B cell (primary cell): Measurements from ENCODE around the gene DNAH10. TPM values are rescaled to one million over a fixed set of nuclear protein-coding genes. Genes with fewer than 3 reads are reported as not detected.

Experiments used
- ATAC-seq: fragments of 200-7000 bp; cut with Tn5 transposase; one replicate; pipeline ENCODE4 v1.10.0; 2021; ENCODE audit warnings: low read depth, mild to moderate bottlenecking, moderate number of reproducible peaks, moderate library complexity
- CTCF ChIA-PET: fragments of 350-600 bp; sonication (Branson Sonifier 250); formaldehyde crosslinking; loops from one replicate; lab custom pipeline; 2021; ENCODE audit warnings: antibody characterized with exemption, inconsistent platforms; lab: Charles Lee
- POLR2A ChIA-PET: fragments of 350-600 bp; sonication (Branson Sonifier 250); formaldehyde crosslinking; loops from one replicate; lab custom pipeline; 2021; ENCODE audit warnings: antibody characterized with exemption; lab: Charles Lee
- DNase-seq: peaks from one replicate; pipeline ENCODE4 v3.0.0; 2013
- H2AFZ ChIP-seq: 2 replicates; pipeline ENCODE4 v1.6.1; 2012; ENCODE audit warnings: mild to moderate bottlenecking, low read depth, low read length; ENCODE audit not compliant: insufficient read depth, poor library complexity, severe bottlenecking
- H3K27ac ChIP-seq, 2 donors: 1 replicate in 1 of 2; 2 replicates in 1 of 2; pipeline ENCODE4 v1.5.1; 2012 to 2013; ENCODE audit warnings: low read length in 2 of 2, mild to moderate bottlenecking in 2 of 2, moderate library complexity in 1 of 2
- H3K27me3 ChIP-seq, 4 experiments: fragments of 200-600 bp in 1 of 4; sonication (generic) in 1 of 4; replicated peaks in 1 of 4; 1 replicate in 2 of 4; 2 replicates in 2 of 4; pipeline versions ENCODE4 v1.6.1 to v1.7.0; 2013 to 2016; ENCODE audit warnings: low read length in 3 of 4, mild to moderate bottlenecking in 2 of 4, mixed read lengths in 1 of 4, moderate library complexity in 1 of 4; ENCODE audit not compliant: insufficient read depth in 4 of 4, control insufficient read depth in 3 of 4; ENCODE audit errors: control extremely low read depth in 1 of 4
- H3K36me3 ChIP-seq, 2 experiments: replicated peaks in 1 of 2; 1 replicate in 1 of 2; 2 replicates in 1 of 2; pipeline versions ENCODE4 v1.6.1 to v1.7.1; 2013; ENCODE audit warnings: low read length in 1 of 2; ENCODE audit not compliant: insufficient read depth in 2 of 2, control insufficient read depth in 1 of 2; ENCODE audit errors: control extremely low read depth in 1 of 2, extremely low read depth in 1 of 2
- H3K4me1 ChIP-seq, 2 donors: fragments of 200-600 bp in 1 of 2; sonication (generic) in 1 of 2; 1 replicate in 1 of 2; 2 replicates in 1 of 2; pipeline versions ENCODE4 v1.5.1 to v1.6.1; 2013 to 2017; ENCODE audit warnings: low read length in 2 of 2; ENCODE audit not compliant: control insufficient read depth in 2 of 2, insufficient read depth in 2 of 2
- H3K4me2 ChIP-seq: replicated peaks from 2 replicates; pipeline ENCODE3; 2012; ENCODE audit warnings: mild to moderate bottlenecking, low read depth, low read length; ENCODE audit not compliant: poor library complexity, severe bottlenecking
- H3K4me3 ChIP-seq, 5 experiments: fragments of 200-600 bp in 1 of 5; sonication (generic) in 1 of 5; 1 replicate in 3 of 5; 2 replicates in 2 of 5; pipeline versions ENCODE4 v1.5.1 to v1.7.0; 2011 to 2016; ENCODE audit warnings: low read length in 4 of 5, mild to moderate bottlenecking in 4 of 5, low read depth in 2 of 5, control low read depth in 1 of 5, moderate library complexity in 1 of 5; ENCODE audit not compliant: insufficient read depth in 1 of 5; ENCODE audit errors: control extremely low read depth in 1 of 5, extremely low read depth in 1 of 5
- H3K79me2 ChIP-seq: fragments of 200-600 bp; sonication (generic); one replicate; pipeline ENCODE4 v1.6.0; 2016; ENCODE audit warnings: low read length; ENCODE audit not compliant: control insufficient read depth, insufficient read depth
- H3K9ac ChIP-seq: fragments of 200-600 bp; sonication (generic); 2 replicates; pipeline ENCODE4 v1.6.1; 2017; ENCODE audit warnings: mild to moderate bottlenecking, low read length, moderate library complexity
- H3K9me3 ChIP-seq, 3 donors: one replicate each; pipeline versions ENCODE4 v1.6.1 to v1.7.1; 2013; ENCODE audit warnings: low read length in 2 of 3; ENCODE audit not compliant: control insufficient read depth in 2 of 3, insufficient read depth in 1 of 3; ENCODE audit errors: control extremely low read depth in 1 of 3
- H4K20me1 ChIP-seq: 2 replicates; pipeline ENCODE4 v1.6.0; 2012; ENCODE audit warnings: mild to moderate bottlenecking, low read length; ENCODE audit not compliant: insufficient read depth, control insufficient read depth, poor library complexity, severe bottlenecking
- H3K27ac Mint-ChIP-seq: one replicate; pipeline ENCODE4 v1.8.0; 2021; ENCODE audit warnings: mixed read lengths
- H3K27me3 Mint-ChIP-seq: one replicate; pipeline ENCODE4 v1.8.0; 2021; ENCODE audit warnings: mixed read lengths
- H3K4me1 Mint-ChIP-seq: one replicate; pipeline ENCODE4 v1.8.0; 2021; ENCODE audit warnings: mixed read lengths
- H3K4me3 Mint-ChIP-seq: one replicate; pipeline ENCODE4 v1.8.0; 2021; ENCODE audit warnings: mixed read lengths
- H3K9me3 Mint-ChIP-seq: one replicate; pipeline ENCODE4 v1.8.0; 2022; ENCODE audit warnings: mixed read lengths; ENCODE audit not compliant: insufficient read depth
- EZH2 ChIP-seq: IDR thresholded peaks from 2 replicates; pipeline ENCODE4 v1.6.1; 2012; ENCODE audit warnings: borderline replicate concordance, low read depth, mild to moderate bottlenecking, moderate library complexity, low read length; ENCODE audit not compliant: insufficient read depth, poor library complexity, severe bottlenecking
- WGBS: methylation state at CpG from one replicate; pipeline ENCODE4 v1.1.5; 2013; ENCODE audit warnings: missing lambda C conversion rate; ENCODE audit not compliant: insufficient coverage; 5-methylcytosine and 5-hydroxymethylcytosine counted together
- intact Hi-C: fragments of 100-400 bp; cut with micrococcal nuclease; formaldehyde crosslinking; loops from one replicate; pipeline ENCODE4 v1.10.0; 2022
- polyA plus RNA-seq: library from polyadenylated mRNA; depleted of rRNA; stranded (reverse); fragments of >200 nt; gene quantifications from 2 replicates; pipeline ENCODE4 v1.2.3, GENCODE V29; 2012
- total RNA-seq, 2 donors: library from RNA; stranded (reverse); fragments of 120-200 nt in 1 of 2; gene quantifications; 1 replicate in 1 of 2; 2 replicates in 1 of 2; pipeline versions ENCODE4 v1.2.3 to v1.2.4, GENCODE V29; 2013 to 2022
- TF ChIP-seq, protein P1 (sequence below): fragments of 200-600 bp; IDR thresholded peaks from one replicate; pipeline ENCODE4 v1.8.0; 2022; ENCODE audit warnings: antibody characterized with exemption, mild to moderate bottlenecking

Gene DNAH10
- total and polyA plus RNA-seq, 2 donors (not counting 1 experiment from before 2014, with no cell fraction given) = 0.24 to 0.99 TPM

DNA sequence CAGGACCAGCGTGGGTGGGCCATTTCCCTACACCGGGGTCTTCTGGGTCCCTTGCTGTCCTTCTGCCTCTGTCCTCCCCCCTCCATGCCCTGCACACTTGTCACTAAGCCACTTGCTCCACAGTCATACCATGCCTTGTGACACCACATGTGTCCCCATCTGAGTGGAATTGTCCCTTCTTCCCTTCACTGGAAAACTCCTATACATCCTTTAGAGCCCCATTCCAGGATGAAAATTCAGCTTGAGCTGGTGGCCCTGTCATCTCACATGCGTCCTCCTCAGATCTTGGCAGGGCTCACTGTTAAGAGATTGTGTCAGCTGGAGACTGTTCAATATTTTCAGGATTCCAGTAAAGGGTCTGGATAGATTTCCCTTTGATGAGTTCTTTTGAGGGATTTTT lies 87.4 kb downstream of the DNAH10 start:
- ChIA-PET CTCF (no interaction called here), POLR2A (no interaction called here)
- TF ChIP-seq, protein P1, sequence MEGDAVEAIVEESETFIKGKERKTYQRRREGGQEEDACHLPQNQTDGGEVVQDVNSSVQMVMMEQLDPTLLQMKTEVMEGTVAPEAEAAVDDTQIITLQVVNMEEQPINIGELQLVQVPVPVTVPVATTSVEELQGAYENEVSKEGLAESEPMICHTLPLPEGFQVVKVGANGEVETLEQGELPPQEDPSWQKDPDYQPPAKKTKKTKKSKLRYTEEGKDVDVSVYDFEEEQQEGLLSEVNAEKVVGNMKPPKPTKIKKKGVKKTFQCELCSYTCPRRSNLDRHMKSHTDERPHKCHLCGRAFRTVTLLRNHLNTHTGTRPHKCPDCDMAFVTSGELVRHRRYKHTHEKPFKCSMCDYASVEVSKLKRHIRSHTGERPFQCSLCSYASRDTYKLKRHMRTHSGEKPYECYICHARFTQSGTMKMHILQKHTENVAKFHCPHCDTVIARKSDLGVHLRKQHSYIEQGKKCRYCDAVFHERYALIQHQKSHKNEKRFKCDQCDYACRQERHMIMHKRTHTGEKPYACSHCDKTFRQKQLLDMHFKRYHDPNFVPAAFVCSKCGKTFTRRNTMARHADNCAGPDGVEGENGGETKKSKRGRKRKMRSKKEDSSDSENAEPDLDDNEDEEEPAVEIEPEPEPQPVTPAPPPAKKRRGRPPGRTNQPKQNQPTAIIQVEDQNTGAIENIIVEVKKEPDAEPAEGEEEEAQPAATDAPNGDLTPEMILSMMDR = no peak
- no peak for TF ChIP-seq EZH2
- no peaks in the 10 kb centered on the region for H3K9me3 ChIP-seq
- no peak overlapping the region for H3K27ac ChIP-seq
- Mint-ChIP-seq H3K4me1 (no peaks in the 10 kb centered on the region), H3K9me3 (no peaks in the 10 kb centered on the region), H3K27me3 (no peaks in the 10 kb centered on the region), H3K27ac (no peak overlapping the region), H3K4me3 (no peak overlapping the region)
- no peaks in the 10 kb centered on the region for H3K27me3 ChIP-seq
- H2AFZ ChIP-seq = no peak overlapping the region
- 81% methylated on average over 2 of the region's 3 CpGs for WGBS
- no peak overlapping the region for H3K9ac ChIP-seq
- ATAC-seq (no peak), DNase-seq (no peak)
- H3K36me3 ChIP-seq = no peaks in the 10 kb centered on the region
- H3K79me2 ChIP-seq = no peaks in the 10 kb centered on the region
- H3K4me1 ChIP-seq = no peaks in the 10 kb centered on the region
- no peak overlapping the region for H3K4me3 ChIP-seq
- intact Hi-C loops = no loop called here
- no peak overlapping the region for H3K4me2 ChIP-seq
- H4K20me1 ChIP-seq = no peaks in the 10 kb centered on the region

DNA sequence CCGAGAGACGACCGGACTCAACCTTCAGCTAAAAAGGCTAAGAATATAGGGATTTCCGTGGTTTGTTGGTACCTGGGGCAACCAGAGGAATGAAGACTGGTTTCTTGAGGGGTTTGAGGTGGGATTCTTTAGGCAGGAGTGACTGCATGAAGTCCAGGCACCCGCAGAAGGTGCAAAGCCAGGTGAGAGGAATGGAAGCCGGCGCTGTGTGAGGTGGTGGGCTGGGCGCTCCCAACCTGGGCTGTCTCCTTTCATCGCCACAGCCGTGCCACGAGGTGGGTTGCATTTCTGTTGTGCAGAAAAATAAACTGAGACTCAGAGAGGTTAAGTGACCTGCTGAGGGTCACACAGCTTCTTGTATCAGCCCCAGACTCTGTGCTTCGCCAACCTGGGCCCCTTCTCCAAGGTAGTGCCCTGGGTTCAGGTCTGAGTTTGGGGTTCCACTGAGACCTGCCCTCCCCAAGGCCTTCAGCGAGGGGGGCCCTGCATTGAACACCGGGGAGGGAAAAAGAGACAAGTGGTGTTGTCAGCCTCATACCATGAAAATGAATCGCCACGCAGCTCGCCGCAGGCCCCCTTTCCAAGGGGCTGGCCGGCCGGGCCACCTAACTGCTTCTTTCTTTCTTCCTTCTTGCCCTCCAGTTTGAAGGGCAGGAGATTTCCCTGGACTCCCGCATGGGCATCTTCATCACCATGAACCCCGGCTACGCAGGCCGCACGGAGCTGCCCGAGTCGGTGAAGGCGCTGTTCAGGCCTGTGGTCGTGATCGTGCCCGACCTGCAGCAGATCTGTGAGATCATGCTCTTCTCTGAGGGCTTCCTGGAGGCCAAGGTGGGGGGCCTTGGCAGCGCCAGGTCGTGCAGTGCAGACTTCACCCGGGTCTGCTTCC lies 88.4 kb downstream of the DNAH10 start:
- Histone ChIP-seq H3K27me3 (no peaks in the 10 kb centered on the region), H3K9ac (no peak overlapping the region), H3K27ac (no peak overlapping the region), H3K79me2 (no peaks in the 10 kb centered on the region), H3K9me3 (no peaks in the 10 kb centered on the region), H3K4me3 (no peak overlapping the region), H4K20me1 (no peaks in the 10 kb centered on the region), H2AFZ (no peak overlapping the region), H3K4me2 (no peak overlapping the region), H3K36me3 (no peaks in the 10 kb centered on the region), H3K4me1 (no peaks in the 10 kb centered on the region)
- ATAC-seq = no peak
- ChIA-PET POLR2A (no interaction called here), CTCF (no interaction called here)
- no peak for DNase-seq
- Mint-ChIP-seq H3K4me1 (no peaks in the 10 kb centered on the region), H3K27me3 (no peaks in the 10 kb centered on the region), H3K4me3 (no peak overlapping the region), H3K9me3 (no peaks in the 10 kb centered on the region), H3K27ac (no peak overlapping the region)
- WGBS = 94% methylated on average over 31 of the region's 34 CpGs
- TF ChIP-seq EZH2 = no peak
- TF ChIP-seq, protein P1 = no peak
- intact Hi-C loops = no loop called here
